GM21717 (cell line): ENCODE data around the gene KDM5D.

Source experiments
- ATAC-seq: cut with Tn5 transposase; IDR thresholded peaks from one replicate; pipeline ENCODE4 v1.9.1; 2021; ENCODE audit warnings: mild to moderate bottlenecking, moderate library complexity; ENCODE audit not compliant: unreplicated experiment

The KDM5D gene

DNA sequence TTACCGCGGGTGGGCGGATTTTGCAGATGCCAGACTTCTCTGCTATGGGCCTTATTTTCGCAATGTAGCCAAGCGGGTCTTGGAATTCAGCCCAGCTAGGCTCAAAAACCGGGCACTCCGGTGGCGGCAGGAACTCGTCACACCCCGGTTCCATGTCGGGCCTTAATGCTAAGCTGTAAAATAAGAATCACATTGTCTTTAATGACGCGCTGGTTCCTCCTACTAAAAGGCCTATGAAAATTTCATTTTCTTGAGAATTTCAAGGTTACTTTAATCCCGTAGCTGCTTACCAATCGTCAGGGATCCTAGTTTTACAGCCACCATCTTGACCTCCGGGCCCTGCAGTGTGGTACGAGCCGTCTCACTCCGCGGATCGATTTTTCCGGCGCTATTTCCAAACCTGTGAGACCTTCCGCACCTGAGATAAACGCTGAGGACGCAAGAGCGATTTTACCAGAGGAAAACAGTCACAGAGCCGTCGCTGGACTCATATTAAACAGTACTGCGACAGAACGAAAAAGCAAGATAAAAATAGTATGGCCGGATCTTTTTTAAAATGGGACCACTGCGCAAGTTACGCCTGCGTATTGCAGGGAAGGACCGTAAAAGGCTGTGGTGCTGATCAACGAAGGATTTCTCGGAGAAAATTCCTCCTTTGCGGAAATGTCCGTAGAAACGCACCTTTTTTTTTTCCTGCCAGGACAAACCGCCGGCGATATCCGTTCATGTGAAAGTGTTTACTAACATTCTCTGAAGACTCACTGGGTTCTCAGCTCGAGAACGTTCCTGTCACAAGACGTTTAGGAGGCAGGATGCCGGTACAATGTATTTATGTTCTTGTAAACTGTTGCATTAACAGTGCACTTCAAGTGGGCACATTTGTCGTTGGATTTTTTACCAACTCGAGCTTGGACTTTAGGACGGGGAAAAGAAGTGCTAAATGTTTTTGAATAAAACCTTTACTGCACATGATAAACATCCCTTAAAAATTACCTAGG, at the start of gene KDM5D:
TSS of gene KDM5D (minus strand) at position 346 of the 998 bp plus-strand sequence. CDS start at position 154, 192 bp downstream.
- no peak for ATAC-seq

DNA sequence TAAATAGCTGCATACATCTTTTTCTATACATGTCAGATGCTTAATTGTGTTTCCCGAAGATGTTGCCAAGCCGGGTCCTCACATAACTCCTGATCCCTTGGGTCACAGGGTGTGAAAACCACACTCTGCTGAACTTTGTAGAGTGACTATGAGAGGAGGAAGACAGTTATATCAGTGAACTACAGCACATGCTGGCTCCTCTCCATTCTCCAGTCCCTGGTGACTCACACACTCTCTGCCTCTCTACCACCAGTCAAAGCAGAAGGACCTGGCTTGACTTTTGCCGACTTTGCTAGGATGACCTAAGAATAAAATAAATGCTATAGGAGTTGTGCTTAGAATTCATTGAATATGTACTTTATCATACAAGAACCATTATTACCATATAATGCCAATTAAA, 23.8 kb upstream of the KDM5D start:
- ATAC-seq: no peak

DNA sequence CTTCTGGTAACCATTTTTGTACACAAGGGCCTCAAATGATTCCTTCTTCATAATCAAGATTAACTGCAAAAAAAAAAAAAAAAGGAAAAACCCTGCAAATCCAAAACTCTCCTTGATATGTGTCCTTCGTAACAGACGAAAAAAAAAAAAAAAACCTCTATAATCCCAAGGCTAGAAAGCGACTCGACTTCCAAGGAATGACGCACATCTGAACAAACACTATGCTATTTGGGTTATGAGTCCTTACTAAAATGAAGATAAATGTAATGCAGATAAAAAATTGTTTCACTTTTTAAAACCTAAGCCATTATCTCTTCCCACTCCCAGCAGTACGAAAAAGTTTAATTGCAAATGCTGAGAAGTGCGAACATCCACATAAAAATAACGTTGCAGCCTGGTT, 1.2 kb downstream of the KDM5D start:
- ATAC-seq: no peak

DNA sequence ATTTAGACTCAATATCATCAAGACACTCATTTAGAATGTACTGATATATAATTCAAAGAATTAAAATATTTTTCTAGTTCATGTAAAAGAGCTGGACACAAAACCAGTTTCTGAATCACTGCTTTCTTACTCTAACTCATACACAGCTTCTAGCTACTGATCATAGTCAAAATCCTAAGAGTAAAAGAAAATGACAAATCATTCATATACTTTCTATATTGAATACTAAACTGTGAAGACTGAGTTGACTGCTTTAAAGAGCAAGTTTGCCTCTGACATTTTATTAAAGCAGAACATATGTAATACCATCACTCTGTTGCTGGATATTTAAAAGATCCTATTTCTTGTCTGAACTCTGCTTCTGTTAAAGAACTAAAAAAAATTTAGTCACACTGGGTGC, 2.4 kb downstream of the KDM5D start:
- ATAC-seq: no peak

- ATAC-seq: no peak
Measured at GRCh38 chrY:19734425-19734824, 10.1 kb downstream of the KDM5D start.

- ATAC-seq: no peak
Measured at GRCh38 chrY:19717950-19718349, 26.6 kb downstream of the KDM5D start.

GRCh38 chrY:19717146-19717545, 27.4 kb downstream of the KDM5D start:
- no peak for ATAC-seq

DNA sequence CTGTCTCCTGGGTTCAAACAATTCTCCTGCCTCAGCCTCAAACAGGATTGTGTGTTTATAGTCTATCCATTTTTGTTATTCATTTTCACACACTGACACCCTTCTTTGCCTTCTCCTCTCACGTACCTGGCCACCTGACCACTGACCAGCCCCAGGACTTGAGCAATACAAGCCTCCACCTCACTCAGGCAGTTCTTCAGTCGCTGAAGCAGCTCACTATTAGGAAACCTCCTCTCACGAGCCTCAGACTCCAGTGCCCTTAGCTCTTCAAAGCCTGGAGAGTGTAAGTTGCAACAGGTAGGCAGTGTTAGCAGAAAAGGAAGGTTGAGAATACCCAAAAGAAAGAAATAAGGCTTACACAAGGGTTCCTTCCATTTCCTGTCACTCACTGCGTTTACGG, 29.3 kb downstream of the KDM5D start:
- no peak for ATAC-seq

GRCh38 chrY:19713430-19713829, 31.1 kb downstream of the KDM5D start:
- no peak for ATAC-seq

DNA sequence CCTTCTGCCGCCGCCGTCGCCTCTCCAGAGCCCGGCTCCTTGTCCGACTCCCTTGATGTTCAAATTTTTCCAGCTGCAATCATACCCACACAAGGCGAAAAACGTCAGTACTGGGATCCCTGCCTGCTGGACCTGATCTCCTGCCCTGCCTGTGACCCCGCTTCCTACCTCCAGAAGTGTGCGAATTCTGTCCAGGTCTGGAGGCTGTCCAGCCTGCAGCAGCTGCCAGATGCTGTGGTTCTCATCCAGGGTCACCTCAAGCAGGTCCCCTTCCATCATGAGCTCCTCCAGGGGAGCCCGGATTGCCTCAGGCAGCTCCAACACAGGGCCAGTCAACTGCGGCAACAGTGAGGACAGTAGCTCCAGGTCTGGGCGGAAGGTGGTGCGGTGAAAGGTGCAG, 38.3 kb downstream of the KDM5D start:
- ATAC-seq: no peak

- ATAC-seq: no peak
Measured at GRCh38 chrY:19698495-19698894, 46.0 kb downstream of the KDM5D start.

DNA sequence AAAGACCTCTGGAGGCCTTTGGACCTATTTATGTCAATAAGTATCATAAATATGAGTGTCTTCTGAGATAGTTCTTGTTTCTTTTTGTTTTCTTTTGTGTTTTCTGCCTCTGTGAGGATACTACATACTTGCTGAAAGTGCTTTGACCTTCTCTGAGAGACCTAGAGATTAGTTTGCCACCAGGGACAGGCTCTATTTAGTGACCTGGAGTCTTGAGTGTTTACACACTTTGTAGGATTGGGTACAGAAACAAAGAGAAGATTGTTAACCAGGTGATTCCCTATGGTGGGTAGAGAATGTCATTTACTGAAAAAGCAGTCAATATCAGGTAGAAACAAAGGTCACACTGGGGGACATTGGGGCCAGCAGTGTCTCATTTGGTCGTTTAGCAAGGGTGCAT, 63.7 kb downstream of the KDM5D start:
- ATAC-seq: no peak
